Fibroblast of lung (primary cell): ENCODE measurements around the gene HBM.

Experiments
- EZH2 ChIP-seq: IDR thresholded peaks from 2 replicates; pipeline ENCODE4 v1.5.1; 2012; ENCODE audit warnings: low read length, control low read depth, mild to moderate bottlenecking; ENCODE audit errors: missing control alignments
- TF ChIP-seq, protein P1 (sequence below), 2 donors: IDR thresholded peaks in 1 of 2; conservative IDR thresholded peaks in 1 of 2; 1 replicate in 1 of 2; 2 replicates in 1 of 2; pipeline ENCODE4 v1.5.1; 2011 to 2012; ENCODE audit warnings: low read length in 2 of 2, control low read depth in 1 of 2, inconsistent platforms in 1 of 2, low read depth in 1 of 2, mild to moderate bottlenecking in 1 of 2

DNA sequence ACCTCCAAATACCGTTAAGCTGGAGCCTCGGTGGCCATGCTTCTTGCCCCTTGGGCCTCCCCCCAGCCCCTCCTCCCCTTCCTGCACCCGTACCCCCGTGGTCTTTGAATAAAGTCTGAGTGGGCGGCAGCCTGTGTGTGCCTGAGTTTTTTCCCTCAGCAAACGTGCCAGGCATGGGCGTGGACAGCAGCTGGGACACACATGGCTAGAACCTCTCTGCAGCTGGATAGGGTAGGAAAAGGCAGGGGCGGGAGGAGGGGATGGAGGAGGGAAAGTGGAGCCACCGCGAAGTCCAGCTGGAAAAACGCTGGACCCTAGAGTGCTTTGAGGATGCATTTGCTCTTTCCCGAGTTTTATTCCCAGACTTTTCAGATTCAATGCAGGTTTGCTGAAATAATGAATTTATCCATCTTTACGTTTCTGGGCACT, 11.6 kb downstream of the HBM start:
- TF ChIP-seq, protein P1, sequence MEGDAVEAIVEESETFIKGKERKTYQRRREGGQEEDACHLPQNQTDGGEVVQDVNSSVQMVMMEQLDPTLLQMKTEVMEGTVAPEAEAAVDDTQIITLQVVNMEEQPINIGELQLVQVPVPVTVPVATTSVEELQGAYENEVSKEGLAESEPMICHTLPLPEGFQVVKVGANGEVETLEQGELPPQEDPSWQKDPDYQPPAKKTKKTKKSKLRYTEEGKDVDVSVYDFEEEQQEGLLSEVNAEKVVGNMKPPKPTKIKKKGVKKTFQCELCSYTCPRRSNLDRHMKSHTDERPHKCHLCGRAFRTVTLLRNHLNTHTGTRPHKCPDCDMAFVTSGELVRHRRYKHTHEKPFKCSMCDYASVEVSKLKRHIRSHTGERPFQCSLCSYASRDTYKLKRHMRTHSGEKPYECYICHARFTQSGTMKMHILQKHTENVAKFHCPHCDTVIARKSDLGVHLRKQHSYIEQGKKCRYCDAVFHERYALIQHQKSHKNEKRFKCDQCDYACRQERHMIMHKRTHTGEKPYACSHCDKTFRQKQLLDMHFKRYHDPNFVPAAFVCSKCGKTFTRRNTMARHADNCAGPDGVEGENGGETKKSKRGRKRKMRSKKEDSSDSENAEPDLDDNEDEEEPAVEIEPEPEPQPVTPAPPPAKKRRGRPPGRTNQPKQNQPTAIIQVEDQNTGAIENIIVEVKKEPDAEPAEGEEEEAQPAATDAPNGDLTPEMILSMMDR (conservative IDR thresholded peaks at IDR 0.05 in 1 of 2, IDR thresholded peaks at IDR 0.05 in 1 of 2; ENCODE audit: low read depth in 1 of 2, low read length in 2 of 2): no peak
- peak; percentile 17 for TF ChIP-seq EZH2
